H1 (cell line): ENCODE measurements around the gene NOD2. TPM values are rescaled to one million over a fixed set of nuclear protein-coding genes. Genes with fewer than 3 reads are reported as not detected.

Source experiments
- CTCF ChIA-PET: fragments of 300-600 bp; sonication (Branson Sonifier 250); formaldehyde crosslinking; loops from one replicate; lab custom pipeline; 2021; ENCODE audit not compliant: partially characterized antibody; lab: Charles Lee
- POLR2A ChIA-PET: fragments of 300-600 bp; sonication (Branson Sonifier 250); formaldehyde crosslinking; loops from one replicate; lab custom pipeline; 2021; ENCODE audit warnings: inconsistent platforms; ENCODE audit not compliant: partially characterized antibody; lab: Charles Lee
- DNase-seq, 2 experiments: peaks; one replicate each; pipeline versions ENCODE4 v3.0.0 to v3.0.0-alpha.2; 2010 to 2022; ENCODE audit warnings: low spot score in 2 of 2, low read depth in 1 of 2, mixed read lengths in 1 of 2
- FAIRE-seq: peaks from 2 replicates; lab custom pipeline; 2011; peaks lifted over from hg19 to GRCh38; lab: Jason Lieb, UNC
- H2AFZ ChIP-seq: 2 replicates; pipeline ENCODE4 v1.8.1; 2012; ENCODE audit warnings: low read length, inconsistent platforms
- H2AK5ac ChIP-seq: 2 replicates; pipeline ENCODE4 v1.6.1; 2013; ENCODE audit warnings: low read depth, low read length
- H2BK120ac ChIP-seq: replicated peaks from 2 replicates; pipeline ENCODE3; 2013; ENCODE audit warnings: low read depth, low read length, inconsistent platforms
- H2BK12ac ChIP-seq: 2 replicates; pipeline ENCODE4 v1.6.1; 2013; ENCODE audit warnings: low read depth, low read length
- H2BK15ac ChIP-seq: 2 replicates; pipeline ENCODE4 v1.6.1; 2013; ENCODE audit warnings: low read length
- H2BK20ac ChIP-seq: 2 replicates; pipeline ENCODE4 v1.6.1; 2013; ENCODE audit warnings: low read length
- H2BK5ac ChIP-seq: 2 replicates; pipeline ENCODE4 v1.6.1; 2013; ENCODE audit warnings: low read depth, low read length
- H3K14ac ChIP-seq: 2 replicates; pipeline ENCODE4 v1.6.1; 2013; ENCODE audit warnings: inconsistent platforms; ENCODE audit not compliant: insufficient read length
- H3K18ac ChIP-seq: 2 replicates; pipeline ENCODE4 v1.6.1; 2013; ENCODE audit warnings: low read length; ENCODE audit errors: extremely low read depth
- H3K23ac ChIP-seq: 2 replicates; pipeline ENCODE4 v1.6.1; 2013; ENCODE audit warnings: inconsistent platforms; ENCODE audit not compliant: insufficient read length
- H3K23me2 ChIP-seq: 2 replicates; pipeline ENCODE4 v1.6.1; 2013; ENCODE audit warnings: low read depth, low read length
- H3K27ac ChIP-seq: 2 replicates; pipeline ENCODE4 v1.6.1; 2011; ENCODE audit warnings: low read depth, low read length, inconsistent platforms
- H3K27me3 ChIP-seq, 4 experiments: replicated peaks in 1 of 4; 1 replicate in 1 of 4; 2 replicates in 3 of 4; pipeline versions ENCODE4 v1.6.1 to v1.8.1; 2011 to 2013; ENCODE audit warnings: low read length in 3 of 4, mild to moderate bottlenecking in 3 of 4, inconsistent platforms in 2 of 4, mixed read lengths in 2 of 4, moderate library complexity in 1 of 4; ENCODE audit not compliant: control insufficient read depth in 3 of 4, insufficient read depth in 3 of 4; ENCODE audit errors: extremely low read depth in 1 of 4
- H3K36me3 ChIP-seq, 4 experiments: 2 replicates each; pipeline versions ENCODE4 v1.6.1 to v1.8.1; 2011 to 2013; ENCODE audit warnings: mild to moderate bottlenecking in 4 of 4, low read length in 3 of 4, moderate library complexity in 2 of 4, control low read depth in 1 of 4, inconsistent platforms in 1 of 4; ENCODE audit not compliant: insufficient read depth in 4 of 4, control insufficient read depth in 2 of 4
- H3K4ac ChIP-seq: replicated peaks from 2 replicates; pipeline ENCODE3; 2013; ENCODE audit warnings: low read length, low read depth, mixed read lengths, inconsistent platforms; ENCODE audit not compliant: insufficient read length
- H3K4me1 ChIP-seq, 4 experiments: replicated peaks in 1 of 4; 1 replicate in 1 of 4; 2 replicates in 3 of 4; pipeline versions ENCODE4 v1.6.1 to v1.8.1; 2011 to 2013; ENCODE audit warnings: low read length in 3 of 4, inconsistent platforms in 2 of 4, mixed read lengths in 1 of 4; ENCODE audit not compliant: insufficient read depth in 4 of 4, control insufficient read depth in 3 of 4
- H3K4me2 ChIP-seq, 2 experiments: 2 replicates each; pipeline versions ENCODE4 v1.6.1 to v1.8.1; 2011 to 2013; ENCODE audit warnings: low read depth in 2 of 2, low read length in 2 of 2, control low read depth in 1 of 2, inconsistent platforms in 1 of 2, mild to moderate bottlenecking in 1 of 2; ENCODE audit not compliant: insufficient read depth in 1 of 2
- H3K4me3 ChIP-seq, 4 experiments: fragments of 200-600, 300-600 bp in 1 of 4; sonication (generic), shearing (Covaris generic), sonication (Bioruptor Twin) in 1 of 4; 2 replicates each; pipeline versions ENCODE4 v1.5.1 to v1.8.1; 2011 to 2016; ENCODE audit warnings: low read length in 4 of 4, low read depth in 3 of 4, control low read depth in 2 of 4, inconsistent platforms in 2 of 4, mild to moderate bottlenecking in 2 of 4, mixed read lengths in 1 of 4, moderate library complexity in 1 of 4; ENCODE audit not compliant: insufficient read depth in 2 of 4; ENCODE audit errors: extremely low read depth in 1 of 4
- H3K56ac ChIP-seq: replicated peaks from 2 replicates; pipeline ENCODE3; 2013; ENCODE audit warnings: low read depth, mild to moderate bottlenecking, mixed read lengths, low read length, inconsistent platforms; ENCODE audit not compliant: insufficient read length
- H3K79me1 ChIP-seq: 2 replicates; pipeline ENCODE4 v1.6.1; 2013; ENCODE audit warnings: low read depth, low read length, control low read depth
- H3K79me2 ChIP-seq, 2 experiments: 2 replicates each; pipeline versions ENCODE4 v1.6.1 to v1.8.1; 2012 to 2013; ENCODE audit warnings: low read length in 2 of 2, mild to moderate bottlenecking in 2 of 2, inconsistent platforms in 1 of 2; ENCODE audit not compliant: insufficient read depth in 2 of 2, control insufficient read depth in 1 of 2
- H3K9ac ChIP-seq, 4 experiments: replicated peaks in 1 of 4; 1 replicate in 1 of 4; 2 replicates in 3 of 4; pipeline versions ENCODE4 v1.6.1 to v1.8.1; 2011 to 2013; ENCODE audit warnings: low read depth in 3 of 4, low read length in 3 of 4, control low read depth in 2 of 4, mild to moderate bottlenecking in 2 of 4, moderate library complexity in 2 of 4, inconsistent platforms in 1 of 4; ENCODE audit errors: extremely low read depth in 1 of 4
- H3K9me3 ChIP-seq, 2 experiments: 2 replicates each; pipeline versions ENCODE4 v1.6.1 to v1.8.1; 2012 to 2013; ENCODE audit warnings: mild to moderate bottlenecking in 2 of 2, moderate library complexity in 2 of 2, control low read depth in 1 of 2, inconsistent platforms in 1 of 2, low read depth in 1 of 2, low read length in 1 of 2, mixed read lengths in 1 of 2; ENCODE audit not compliant: insufficient read depth in 2 of 2
- H4K20me1 ChIP-seq, 2 experiments: replicated peaks in 1 of 2; 2 replicates each; pipeline versions ENCODE3 to v1.8.1; 2011 to 2013; ENCODE audit warnings: inconsistent platforms in 2 of 2, low read length in 2 of 2, mild to moderate bottlenecking in 1 of 2; ENCODE audit not compliant: insufficient read depth in 2 of 2, control insufficient read depth in 1 of 2
- H4K5ac ChIP-seq: 2 replicates; pipeline ENCODE4 v1.6.1; 2013; ENCODE audit warnings: low read length, low read depth, mixed read lengths, inconsistent platforms; ENCODE audit not compliant: insufficient read length
- H4K8ac ChIP-seq: 2 replicates; pipeline ENCODE4 v1.8.0; 2013; ENCODE audit warnings: mild to moderate bottlenecking, moderate library complexity, low read length, inconsistent platforms; ENCODE audit not compliant: insufficient read depth; ENCODE audit errors: extremely low read depth
- H4K91ac ChIP-seq: replicated peaks from 2 replicates; pipeline ENCODE3; 2013; ENCODE audit warnings: low read length, mixed read lengths, inconsistent platforms; ENCODE audit not compliant: insufficient read length
- CTBP2 ChIP-seq: IDR thresholded peaks from 2 replicates; pipeline ENCODE4 v1.7.0; 2011; ENCODE audit warnings: borderline replicate concordance, mild to moderate bottlenecking, moderate library complexity, mixed read lengths, low read length; ENCODE audit not compliant: insufficient read depth, insufficient read length
- HDAC2 ChIP-seq, 2 experiments: fragments of 300-600 bp in 1 of 2; sonication (generic) in 1 of 2; IDR thresholded peaks; 2 replicates each; pipeline ENCODE4 v1.6.1; 2011 to 2012; ENCODE audit warnings: low read depth in 2 of 2, low read length in 2 of 2, mild to moderate bottlenecking in 2 of 2, moderate library complexity in 2 of 2, borderline replicate concordance in 1 of 2, inconsistent platforms in 1 of 2
- TAF7 ChIP-seq: optimal IDR thresholded peaks from 2 replicates; pipeline ENCODE3; 2011; ENCODE audit warnings: low read depth, mild to moderate bottlenecking, inconsistent platforms, low read length, moderate library complexity, borderline replicate concordance
- WGBS, 2 experiments: shearing (Covaris generic) in 1 of 2; methylation state at CpG; one replicate each; pipeline versions ENCODE4 v1.1.6 to v1.1.7; 2013 to 2015; ENCODE audit warnings: low lambda C conversion rate in 2 of 2, mixed read lengths in 2 of 2, inconsistent platforms in 1 of 2, low coverage in 1 of 2, missing lambda C conversion rate in 1 of 2; ENCODE audit not compliant: insufficient replicate concordance in 2 of 2, insufficient coverage in 1 of 2, insufficient read length in 1 of 2; ENCODE audit errors: extremely low coverage in 1 of 2, missing lambda C conversion rate in 1 of 2; 5-methylcytosine and 5-hydroxymethylcytosine counted together
- polyA plus RNA-seq, 7 experiments: library from polyadenylated mRNA; depleted of rRNA in 3 of 7; stranded (reverse) in 5 of 7; unstranded in 2 of 7; fragments of >200 nt in 5 of 7; fragments of 200-250 nt in 2 of 7; gene quantifications; 1 replicate in 5 of 7; 2 replicates in 1 of 7; 4 replicates in 1 of 7; pipeline versions ENCODE4 v1.2.1 to v1.2.3, GENCODE V29; 2011 to 2013; ENCODE audit warnings: missing spikeins in 2 of 7, mixed read lengths in 2 of 7
- total RNA-seq: library from RNA; stranded (reverse); fragmentation: NEBNext Ultra II Directional; extraction: Animal tissue kit (Norgen Biotek cat#: 25700); gene quantifications from 2 replicates; pipeline ENCODE4 v1.2.1, GENCODE V29; 2021

NOD2 gene
- total and polyA plus RNA-seq, 2 of the 8 experiments (the other 6 are each of a cell fraction or from before 2014, with no cell fraction given) = 0.37 to 0.42 TPM

DNA sequence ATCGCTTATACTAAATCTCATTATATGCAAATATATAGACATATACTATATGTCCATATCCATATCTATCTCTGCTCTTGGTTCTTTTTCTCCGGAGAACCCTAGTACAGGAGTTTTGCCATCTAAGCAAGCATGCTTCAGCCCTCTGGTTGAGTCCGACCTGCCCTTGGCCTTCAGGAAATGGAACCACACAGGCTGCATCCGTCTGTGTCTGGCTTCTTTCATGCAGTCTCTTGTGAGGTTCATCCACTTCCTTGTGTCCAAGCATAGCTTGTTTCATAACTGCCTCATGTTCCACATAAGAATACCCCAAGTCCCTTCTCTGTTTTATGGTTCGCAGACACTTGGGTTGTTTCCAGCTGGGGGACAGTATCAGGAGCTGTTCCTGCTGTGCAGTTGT is 29.1 kb upstream of the NOD2 start:
- H4K20me1 ChIP-seq = no peaks in the 10 kb centered on the region
- no peak overlapping the region for H4K91ac ChIP-seq
- H3K27ac ChIP-seq = no peak overlapping the region
- H2BK20ac ChIP-seq = no peak overlapping the region
- ChIA-PET POLR2A (interaction anchor here (1.7 to 2.3 kb wide), 2 partner anchors 10 to 71 kb away, joined by 6 read pairs; no protein-coding TSS in a partner anchor), CTCF (interaction anchor here (0.6 to 21.1 kb wide), 23 partner anchors 9 to 461 kb away, joined by 3 to 279 read pairs (median 6); partner anchors contain the start of gene SNX20)
- H3K9ac ChIP-seq = no peak overlapping the region
- 92% methylated on average over 5 of the region's 5 CpGs; no CpG with 5 or more reads in 1 of the 2 experiments for WGBS, 2 experiments
- H2BK15ac ChIP-seq = no peak overlapping the region
- H2AFZ ChIP-seq = no peak overlapping the region
- no peaks in the 10 kb centered on the region for H3K79me2 ChIP-seq
- no peak overlapping the region for H2BK12ac ChIP-seq
- no peak overlapping the region for H3K18ac ChIP-seq
- no peak overlapping the region for H3K56ac ChIP-seq
- no peak overlapping the region for H2BK5ac ChIP-seq
- no peak overlapping the region for H4K8ac ChIP-seq
- no peak overlapping the region for H4K5ac ChIP-seq
- H3K4me2 ChIP-seq = no peak overlapping the region
- H3K79me1 ChIP-seq = no peaks in the 10 kb centered on the region
- TF ChIP-seq HDAC2 (IDR thresholded peaks at IDR 0.05; ENCODE audit: borderline replicate concordance in 1 of 2, low read depth in 2 of 2, low read length in 2 of 2) (no peak), CTBP2 (no peak), TAF7 (no peak)
- H3K23ac ChIP-seq = no peak overlapping the region
- no peak overlapping the region for H3K4me3 ChIP-seq
- DNase-seq (no peak), FAIRE-seq (no peak)
- H3K9me3 ChIP-seq = 0 out of 4 replicates have a peak, but pooled peaks cover 0 to 5% of the 10 kb centered on the region in 2 experiments
- 0 out of 7 replicates have a peak, but pooled peaks cover 0 to 3% (median 0%) of the 10 kb centered on the region in 4 experiments for H3K27me3 ChIP-seq
- H3K36me3 ChIP-seq = no peaks in the 10 kb centered on the region
- H3K4ac ChIP-seq = no peak overlapping the region
- H2AK5ac ChIP-seq = no peak overlapping the region
- no peak overlapping the region for H2BK120ac ChIP-seq
- H3K23me2 ChIP-seq = no peaks in the 10 kb centered on the region
- no peak overlapping the region for H3K14ac ChIP-seq
- H3K4me1 ChIP-seq = peaks cover 0 to 2% (median 0%) of the 10 kb centered on the region in 4 experiments; a peak in 1 of 7 replicates
